GM12878 (cell line): ENCODE data around the gene AGK. TPM values are rescaled to one million over a fixed set of nuclear protein-coding genes. Genes with fewer than 3 reads are reported as not detected.

Source experiments
- CHD4 ChIP-seq: fragments of 200-600 bp; sonication (generic); IDR thresholded peaks from 2 replicates; pipeline ENCODE4 v1.6.1; 2016; ENCODE audit warnings: mild to moderate bottlenecking
- KLF5 ChIP-seq: fragments of 450-650 bp; IDR thresholded peaks from 2 replicates; pipeline ENCODE4 v1.6.1; 2014; ENCODE audit warnings: mild to moderate bottlenecking; ENCODE audit not compliant: partially characterized antibody
- NFIC ChIP-seq: IDR thresholded peaks from 2 replicates; pipeline ENCODE4 v1.6.1; 2012; ENCODE audit warnings: low read depth, mild to moderate bottlenecking, inconsistent platforms, low read length, moderate library complexity
- POLR2AphosphoS5 ChIP-seq: IDR thresholded peaks from 2 replicates; pipeline ENCODE4 v1.6.1; 2011; ENCODE audit warnings: mild to moderate bottlenecking, low read length, inconsistent platforms
- RB1 ChIP-seq: fragments of 450-650 bp; formaldehyde crosslinking; IDR thresholded peaks from 2 replicates; pipeline ENCODE4 v1.6.1; 2017; ENCODE audit warnings: mild to moderate bottlenecking, borderline replicate concordance
- SMC3 ChIP-seq: IDR thresholded peaks from 2 replicates; pipeline ENCODE4 v1.6.1; 2011; ENCODE audit warnings: low read length, improper control_type of control experiment, borderline replicate concordance
- ZNF384 ChIP-seq: IDR thresholded peaks from 2 replicates; pipeline ENCODE4 v1.6.1; 2012; ENCODE audit warnings: low read depth, mild to moderate bottlenecking, low read length, improper control_type of control experiment, borderline replicate concordance
- ZSCAN29 ChIP-seq: fragments of 450-650 bp; IDR thresholded peaks from 2 replicates; pipeline ENCODE4 v1.6.1; 2017; ENCODE audit warnings: mild to moderate bottlenecking, moderate library complexity
- polyA plus RNA-seq, 11 experiments: library from polyadenylated mRNA; depleted of rRNA in 4 of 11; unstranded in 6 of 11; stranded (reverse) in 5 of 11; fragments of >200 nt; fragmentation: Nextera tagmentation in 4 of 11; fragmentation: Illumina TruSeq in 1 of 11; extraction: Ambion mirVana in 4 of 11; extraction: Trizol in 1 of 11; gene quantifications; 1 replicate in 1 of 11; 2 replicates in 10 of 11; pipeline versions ENCODE4 v1.2.1 to v1.2.3, GENCODE V29; 2011 to 2016; ENCODE audit warnings: inconsistent platforms in 2 of 11, missing spikeins in 2 of 11, low read depth in 1 of 11
- total RNA-seq, 4 experiments: library from RNA; depleted of rRNA in 3 of 4; stranded (reverse); fragments of >200 nt in 3 of 4; fragmentation: Illumina TruSeq in 1 of 4; extraction: Trizol in 1 of 4; gene quantifications; 2 replicates each; pipeline versions ENCODE4 v1.2.1 to v1.2.3, GENCODE V29; 2013 to 2021
- TF ChIP-seq, protein P1 (sequence below): fragments of 450-650 bp; formaldehyde crosslinking; IDR thresholded peaks from 2 replicates; pipeline ENCODE4 v1.5.0; 2022; ENCODE audit warnings: mild to moderate bottlenecking, missing genetic modification characterization
- TF ChIP-seq, protein P2 (sequence below): fragments of 450-650 bp; IDR thresholded peaks from 2 replicates; pipeline ENCODE4 v1.6.1; 2017; ENCODE audit warnings: mild to moderate bottlenecking, low read depth, inconsistent platforms; ENCODE audit not compliant: poor library complexity, severe bottlenecking
- TF ChIP-seq, protein P3 (sequence below): IDR thresholded peaks from 2 replicates; pipeline ENCODE4 v1.6.1; 2012; ENCODE audit warnings: mild to moderate bottlenecking, low read depth, low read length
- TF ChIP-seq, protein P4 (sequence below): fragments of 450-650 bp; IDR thresholded peaks from 2 replicates; pipeline ENCODE4 v1.6.1; 2018; ENCODE audit warnings: borderline replicate concordance, mild to moderate bottlenecking; ENCODE audit not compliant: partially characterized antibody
- TF ChIP-seq, protein P5 (sequence below): IDR thresholded peaks from 2 replicates; pipeline ENCODE4 v1.6.1; 2011; ENCODE audit warnings: mild to moderate bottlenecking, low read depth, low read length, moderate library complexity; ENCODE audit not compliant: insufficient replicate concordance

Gene AGK
- total and polyA plus RNA-seq, 10 of the 15 experiments (the other 5 are each of a cell fraction or from before 2014, with no cell fraction given): 32.5 to 85.6 (median 47.8) TPM

DNA sequence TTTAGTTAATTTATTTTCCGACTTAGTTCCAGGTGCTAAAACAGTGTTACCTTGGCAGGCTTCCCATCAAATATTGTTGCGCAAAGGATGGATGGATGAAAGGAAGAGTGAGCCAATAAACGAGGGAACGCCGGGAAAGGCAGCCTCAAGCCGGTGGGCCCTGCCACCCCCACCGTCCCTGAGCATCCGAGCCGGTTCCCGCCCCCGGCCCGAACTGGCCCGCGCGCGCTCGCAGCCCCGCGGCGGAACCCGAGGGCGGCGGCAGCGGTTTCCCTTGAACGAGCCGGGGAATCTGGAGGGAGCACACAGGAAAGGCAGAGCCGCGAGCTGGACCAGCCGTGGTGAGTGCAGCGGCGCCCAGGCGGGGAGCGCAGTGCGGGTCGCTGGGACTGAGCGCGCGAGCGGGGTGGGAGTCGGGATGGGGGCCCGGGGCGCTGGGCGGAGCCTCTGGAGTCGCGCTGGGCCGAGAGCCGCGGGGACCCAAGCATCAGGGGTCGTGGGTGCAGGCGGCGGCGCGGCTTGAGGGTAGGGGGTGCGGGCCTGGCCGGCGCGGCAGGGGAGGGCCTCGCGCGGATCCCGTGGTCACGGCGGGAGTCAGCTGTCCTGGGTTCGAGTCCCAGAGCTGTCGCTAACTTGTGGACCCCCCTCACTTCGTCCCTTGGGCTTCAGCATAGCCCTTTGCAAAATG lies at the start of gene AGK (continued):
- TF ChIP-seq, protein P1, sequence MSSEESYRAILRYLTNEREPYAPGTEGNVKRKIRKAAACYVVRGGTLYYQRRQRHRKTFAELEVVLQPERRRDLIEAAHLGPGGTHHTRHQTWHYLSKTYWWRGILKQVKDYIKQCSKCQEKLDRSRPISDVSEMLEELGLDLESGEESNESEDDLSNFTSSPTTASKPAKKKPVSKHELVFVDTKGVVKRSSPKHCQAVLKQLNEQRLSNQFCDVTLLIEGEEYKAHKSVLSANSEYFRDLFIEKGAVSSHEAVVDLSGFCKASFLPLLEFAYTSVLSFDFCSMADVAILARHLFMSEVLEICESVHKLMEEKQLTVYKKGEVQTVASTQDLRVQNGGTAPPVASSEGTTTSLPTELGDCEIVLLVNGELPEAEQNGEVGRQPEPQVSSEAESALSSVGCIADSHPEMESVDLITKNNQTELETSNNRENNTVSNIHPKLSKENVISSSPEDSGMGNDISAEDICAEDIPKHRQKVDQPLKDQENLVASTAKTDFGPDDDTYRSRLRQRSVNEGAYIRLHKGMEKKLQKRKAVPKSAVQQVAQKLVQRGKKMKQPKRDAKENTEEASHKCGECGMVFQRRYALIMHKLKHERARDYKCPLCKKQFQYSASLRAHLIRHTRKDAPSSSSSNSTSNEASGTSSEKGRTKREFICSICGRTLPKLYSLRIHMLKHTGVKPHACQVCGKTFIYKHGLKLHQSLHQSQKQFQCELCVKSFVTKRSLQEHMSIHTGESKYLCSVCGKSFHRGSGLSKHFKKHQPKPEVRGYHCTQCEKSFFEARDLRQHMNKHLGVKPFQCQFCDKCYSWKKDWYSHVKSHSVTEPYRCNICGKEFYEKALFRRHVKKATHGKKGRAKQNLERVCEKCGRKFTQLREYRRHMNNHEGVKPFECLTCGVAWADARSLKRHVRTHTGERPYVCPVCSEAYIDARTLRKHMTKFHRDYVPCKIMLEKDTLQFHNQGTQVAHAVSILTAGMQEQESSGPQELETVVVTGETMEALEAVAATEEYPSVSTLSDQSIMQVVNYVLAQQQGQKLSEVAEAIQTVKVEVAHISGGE: peak; percentile 93
- TF ChIP-seq RB1 (peak; percentile 98), CHD4 (no peak), SMC3 (no peak; the same call in 1 of the 2 replicates), KLF5 (peak; percentile 28), NFIC (no peak), POLR2AphosphoS5 (peak; percentile 92), ZNF384 (no peak), ZSCAN29 (no peak)
- TF ChIP-seq, protein P2, sequence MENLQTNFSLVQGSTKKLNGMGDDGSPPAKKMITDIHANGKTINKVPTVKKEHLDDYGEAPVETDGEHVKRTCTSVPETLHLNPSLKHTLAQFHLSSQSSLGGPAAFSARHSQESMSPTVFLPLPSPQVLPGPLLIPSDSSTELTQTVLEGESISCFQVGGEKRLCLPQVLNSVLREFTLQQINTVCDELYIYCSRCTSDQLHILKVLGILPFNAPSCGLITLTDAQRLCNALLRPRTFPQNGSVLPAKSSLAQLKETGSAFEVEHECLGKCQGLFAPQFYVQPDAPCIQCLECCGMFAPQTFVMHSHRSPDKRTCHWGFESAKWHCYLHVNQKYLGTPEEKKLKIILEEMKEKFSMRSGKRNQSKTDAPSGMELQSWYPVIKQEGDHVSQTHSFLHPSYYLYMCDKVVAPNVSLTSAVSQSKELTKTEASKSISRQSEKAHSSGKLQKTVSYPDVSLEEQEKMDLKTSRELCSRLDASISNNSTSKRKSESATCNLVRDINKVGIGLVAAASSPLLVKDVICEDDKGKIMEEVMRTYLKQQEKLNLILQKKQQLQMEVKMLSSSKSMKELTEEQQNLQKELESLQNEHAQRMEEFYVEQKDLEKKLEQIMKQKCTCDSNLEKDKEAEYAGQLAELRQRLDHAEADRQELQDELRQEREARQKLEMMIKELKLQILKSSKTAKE: no peak
- TF ChIP-seq, protein P3, sequence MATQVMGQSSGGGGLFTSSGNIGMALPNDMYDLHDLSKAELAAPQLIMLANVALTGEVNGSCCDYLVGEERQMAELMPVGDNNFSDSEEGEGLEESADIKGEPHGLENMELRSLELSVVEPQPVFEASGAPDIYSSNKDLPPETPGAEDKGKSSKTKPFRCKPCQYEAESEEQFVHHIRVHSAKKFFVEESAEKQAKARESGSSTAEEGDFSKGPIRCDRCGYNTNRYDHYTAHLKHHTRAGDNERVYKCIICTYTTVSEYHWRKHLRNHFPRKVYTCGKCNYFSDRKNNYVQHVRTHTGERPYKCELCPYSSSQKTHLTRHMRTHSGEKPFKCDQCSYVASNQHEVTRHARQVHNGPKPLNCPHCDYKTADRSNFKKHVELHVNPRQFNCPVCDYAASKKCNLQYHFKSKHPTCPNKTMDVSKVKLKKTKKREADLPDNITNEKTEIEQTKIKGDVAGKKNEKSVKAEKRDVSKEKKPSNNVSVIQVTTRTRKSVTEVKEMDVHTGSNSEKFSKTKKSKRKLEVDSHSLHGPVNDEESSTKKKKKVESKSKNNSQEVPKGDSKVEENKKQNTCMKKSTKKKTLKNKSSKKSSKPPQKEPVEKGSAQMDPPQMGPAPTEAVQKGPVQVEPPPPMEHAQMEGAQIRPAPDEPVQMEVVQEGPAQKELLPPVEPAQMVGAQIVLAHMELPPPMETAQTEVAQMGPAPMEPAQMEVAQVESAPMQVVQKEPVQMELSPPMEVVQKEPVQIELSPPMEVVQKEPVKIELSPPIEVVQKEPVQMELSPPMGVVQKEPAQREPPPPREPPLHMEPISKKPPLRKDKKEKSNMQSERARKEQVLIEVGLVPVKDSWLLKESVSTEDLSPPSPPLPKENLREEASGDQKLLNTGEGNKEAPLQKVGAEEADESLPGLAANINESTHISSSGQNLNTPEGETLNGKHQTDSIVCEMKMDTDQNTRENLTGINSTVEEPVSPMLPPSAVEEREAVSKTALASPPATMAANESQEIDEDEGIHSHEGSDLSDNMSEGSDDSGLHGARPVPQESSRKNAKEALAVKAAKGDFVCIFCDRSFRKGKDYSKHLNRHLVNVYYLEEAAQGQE: 0 out of 2 replicates have a peak, but pooled peaks have one; percentile 11
- TF ChIP-seq, protein P4, sequence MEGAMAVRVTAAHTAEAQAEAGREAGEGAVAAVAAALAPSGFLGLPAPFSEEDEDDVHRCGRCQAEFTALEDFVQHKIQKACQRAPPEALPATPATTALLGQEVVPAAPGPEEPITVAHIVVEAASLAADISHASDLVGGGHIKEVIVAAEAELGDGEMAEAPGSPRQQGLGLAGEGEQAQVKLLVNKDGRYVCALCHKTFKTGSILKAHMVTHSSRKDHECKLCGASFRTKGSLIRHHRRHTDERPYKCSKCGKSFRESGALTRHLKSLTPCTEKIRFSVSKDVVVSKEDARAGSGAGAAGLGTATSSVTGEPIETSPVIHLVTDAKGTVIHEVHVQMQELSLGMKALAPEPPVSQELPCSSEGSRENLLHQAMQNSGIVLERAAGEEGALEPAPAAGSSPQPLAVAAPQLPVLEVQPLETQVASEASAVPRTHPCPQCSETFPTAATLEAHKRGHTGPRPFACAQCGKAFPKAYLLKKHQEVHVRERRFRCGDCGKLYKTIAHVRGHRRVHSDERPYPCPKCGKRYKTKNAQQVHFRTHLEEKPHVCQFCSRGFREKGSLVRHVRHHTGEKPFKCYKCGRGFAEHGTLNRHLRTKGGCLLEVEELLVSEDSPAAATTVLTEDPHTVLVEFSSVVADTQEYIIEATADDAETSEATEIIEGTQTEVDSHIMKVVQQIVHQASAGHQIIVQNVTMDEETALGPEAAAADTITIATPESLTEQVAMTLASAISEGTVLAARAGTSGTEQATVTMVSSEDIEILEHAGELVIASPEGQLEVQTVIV: no peak
- TF ChIP-seq, protein P5, sequence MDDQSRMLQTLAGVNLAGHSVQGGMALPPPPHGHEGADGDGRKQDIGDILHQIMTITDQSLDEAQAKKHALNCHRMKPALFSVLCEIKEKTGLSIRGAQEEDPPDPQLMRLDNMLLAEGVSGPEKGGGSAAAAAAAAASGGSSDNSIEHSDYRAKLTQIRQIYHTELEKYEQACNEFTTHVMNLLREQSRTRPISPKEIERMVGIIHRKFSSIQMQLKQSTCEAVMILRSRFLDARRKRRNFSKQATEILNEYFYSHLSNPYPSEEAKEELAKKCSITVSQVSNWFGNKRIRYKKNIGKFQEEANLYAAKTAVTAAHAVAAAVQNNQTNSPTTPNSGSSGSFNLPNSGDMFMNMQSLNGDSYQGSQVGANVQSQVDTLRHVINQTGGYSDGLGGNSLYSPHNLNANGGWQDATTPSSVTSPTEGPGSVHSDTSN: no peak
